ENCODE results near the gene PSMD12. TPM values are rescaled to one million over a fixed set of nuclear protein-coding genes. Genes with fewer than 3 reads are reported as not detected.

The PSMD12 gene
- total and polyA plus RNA-seq, 2 donors (not counting 3 experiments of a cell fraction or from before 2014, with no cell fraction given) = 14.1 to 73.0 TPM

GRCh38 chr17:67401598-67402504 is 35.5 kb upstream of the PSMD12 start:
- no peak overlapping the region for H3K27ac ChIP-seq (ENCODE audit: insufficient read depth, low read depth, low read length)
- intact Hi-C loops (cut with micrococcal nuclease) = no loop called here
- TF ChIP-seq GATA2 (IDR thresholded peaks at IDR 0.05; ENCODE audit: insufficient read depth, insufficient read length, low read depth, low read length) = no peak
- no peak for TF ChIP-seq MYC (IDR thresholded peaks at IDR 0.05; ENCODE audit: low read depth, low read length)
- TF ChIP-seq MAX (IDR thresholded peaks at IDR 0.05; ENCODE audit: insufficient read depth, insufficient read length) = no peak
- TF ChIP-seq POLR2AphosphoS5 (IDR thresholded peaks at IDR 0.05; ENCODE audit: insufficient read depth, low read depth, low read length) = no peak
- no peak for TF ChIP-seq JUN (IDR thresholded peaks at IDR 0.05; ENCODE audit: borderline replicate concordance, insufficient read depth, insufficient read length, low read depth)
- no peak for TF ChIP-seq CTCF (IDR thresholded peaks at IDR 0.05; ENCODE audit: extremely low read depth in 1 of 2, insufficient read depth in 1 of 2, low read depth in 1 of 2, low read length in 2 of 2)
- TF ChIP-seq FOS (IDR thresholded peaks at IDR 0.05; ENCODE audit: borderline replicate concordance, insufficient read depth, low read length) = no peak
- no peak for TF ChIP-seq POLR2A (IDR thresholded peaks at IDR 0.05; ENCODE audit: low read depth, low read length)
- TF ChIP-seq EZH2 (IDR thresholded peaks at IDR 0.05; ENCODE audit: borderline replicate concordance, low read depth, low read length, severe bottlenecking) = no peak
- POLR2A ChIA-PET = no interaction called here
- H3K9me3 ChIP-seq (replicated peaks; ENCODE audit: control insufficient read depth, insufficient read depth, low read length) = no peaks in the 10 kb centered on the region
- H3K4me2 ChIP-seq (ENCODE audit: insufficient read depth, low read length) = no peak overlapping the region
- H2AFZ ChIP-seq (ENCODE audit: low read depth, low read length) = no peak overlapping the region
- no TSS peak for BruUV-seq (replicated peaks)
- H3K9me1 ChIP-seq (replicated peaks; ENCODE audit: control insufficient read depth, extremely low read depth, insufficient read depth, low read length) = no peaks in the 10 kb centered on the region
- H3K9ac ChIP-seq (replicated peaks; ENCODE audit: extremely low read depth, insufficient read depth, low read length) = no peak overlapping the region
- H3K36me3 ChIP-seq (ENCODE audit: control insufficient read depth in 2 of 2, extremely low read depth in 1 of 2, insufficient read depth in 2 of 2, low read length in 2 of 2) = no peaks in the 10 kb centered on the region
- DNase-seq (ENCODE audit: low read depth, low spot score) (no peak), FAIRE-seq (no peak)
- CTCF ChIA-PET = no interaction called here
- dilution Hi-C loops (cut with MboI; ENCODE audit: extremely low pct_ligation_motif_present, low sequenced_read_pairs) = no loop called here
- H3K27me3 ChIP-seq (ENCODE audit: control insufficient read depth in 2 of 2, insufficient read depth in 2 of 2, low read length in 2 of 2) = no peaks in the 10 kb centered on the region
- H3K79me2 ChIP-seq (ENCODE audit: control insufficient read depth, insufficient read depth, low read length) = no peaks in the 10 kb centered on the region
- no peaks in the 10 kb centered on the region for H3K4me1 ChIP-seq (ENCODE audit: control insufficient read depth, extremely low read depth, insufficient read depth, low read length)
- H4K20me1 ChIP-seq (replicated peaks; ENCODE audit: control insufficient read depth, extremely low read depth, insufficient read depth, low read length) = no peaks in the 10 kb centered on the region
- H3K4me3 ChIP-seq (replicated peaks in 1 of 3; ENCODE audit: insufficient read depth in 1 of 3, low read depth in 1 of 3, low read length in 3 of 3) = no peak overlapping the region
